PC-9 (cell line): ENCODE measurements around the gene SRP9.

Experiments used
- EZH2 ChIP-seq: fragments of 200-600 bp; sonication (generic); IDR thresholded peaks from 2 replicates; pipeline ENCODE4 v1.8.0; 2017; ENCODE audit warnings: antibody characterized with exemption, low read depth
- TF ChIP-seq, protein P1 (sequence below): fragments of 200-600 bp; sonication (generic); conservative IDR thresholded peaks from 2 replicates; pipeline ENCODE4 v1.6.1; 2017; ENCODE audit warnings: mixed run types, antibody characterized with exemption, mild to moderate bottlenecking, moderate library complexity

DNA sequence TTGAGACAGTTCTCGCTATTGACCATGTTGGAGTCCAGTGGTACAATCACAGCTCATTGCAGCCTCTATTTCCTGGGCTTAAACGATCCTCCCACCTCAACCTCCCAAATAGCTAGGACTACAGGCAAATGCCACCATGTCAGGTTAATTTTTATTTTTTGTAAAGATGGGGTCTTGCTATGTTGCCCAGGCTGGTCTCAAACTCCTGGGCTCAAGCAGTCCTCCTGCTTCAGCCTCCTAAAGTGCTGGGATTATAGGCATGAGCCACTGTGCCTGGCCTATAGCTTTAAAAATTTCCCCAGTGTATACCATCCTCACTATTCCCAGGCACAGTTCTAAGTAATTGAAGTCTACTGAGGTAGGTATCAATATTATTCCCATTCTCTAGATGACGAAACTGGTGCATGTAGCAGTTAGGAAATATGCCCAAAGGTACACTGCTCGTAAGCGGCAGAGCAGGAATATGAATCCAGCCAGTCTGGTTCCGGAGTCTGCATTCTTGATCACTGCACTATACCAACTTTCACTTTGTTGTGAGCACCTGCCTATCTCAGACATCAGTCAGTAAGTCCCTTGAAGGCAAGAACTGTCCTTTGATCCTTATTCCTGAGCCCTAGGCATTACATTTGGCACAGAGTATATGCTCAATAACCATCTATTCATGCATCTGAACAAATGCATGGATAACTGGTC, 11.5 kb upstream of the SRP9 start:
- TF ChIP-seq, protein P1, sequence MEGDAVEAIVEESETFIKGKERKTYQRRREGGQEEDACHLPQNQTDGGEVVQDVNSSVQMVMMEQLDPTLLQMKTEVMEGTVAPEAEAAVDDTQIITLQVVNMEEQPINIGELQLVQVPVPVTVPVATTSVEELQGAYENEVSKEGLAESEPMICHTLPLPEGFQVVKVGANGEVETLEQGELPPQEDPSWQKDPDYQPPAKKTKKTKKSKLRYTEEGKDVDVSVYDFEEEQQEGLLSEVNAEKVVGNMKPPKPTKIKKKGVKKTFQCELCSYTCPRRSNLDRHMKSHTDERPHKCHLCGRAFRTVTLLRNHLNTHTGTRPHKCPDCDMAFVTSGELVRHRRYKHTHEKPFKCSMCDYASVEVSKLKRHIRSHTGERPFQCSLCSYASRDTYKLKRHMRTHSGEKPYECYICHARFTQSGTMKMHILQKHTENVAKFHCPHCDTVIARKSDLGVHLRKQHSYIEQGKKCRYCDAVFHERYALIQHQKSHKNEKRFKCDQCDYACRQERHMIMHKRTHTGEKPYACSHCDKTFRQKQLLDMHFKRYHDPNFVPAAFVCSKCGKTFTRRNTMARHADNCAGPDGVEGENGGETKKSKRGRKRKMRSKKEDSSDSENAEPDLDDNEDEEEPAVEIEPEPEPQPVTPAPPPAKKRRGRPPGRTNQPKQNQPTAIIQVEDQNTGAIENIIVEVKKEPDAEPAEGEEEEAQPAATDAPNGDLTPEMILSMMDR = no peak
- TF ChIP-seq EZH2 = no peak
